ENCODE measurements around the gene DISP2.

Gene DISP2, protein sequence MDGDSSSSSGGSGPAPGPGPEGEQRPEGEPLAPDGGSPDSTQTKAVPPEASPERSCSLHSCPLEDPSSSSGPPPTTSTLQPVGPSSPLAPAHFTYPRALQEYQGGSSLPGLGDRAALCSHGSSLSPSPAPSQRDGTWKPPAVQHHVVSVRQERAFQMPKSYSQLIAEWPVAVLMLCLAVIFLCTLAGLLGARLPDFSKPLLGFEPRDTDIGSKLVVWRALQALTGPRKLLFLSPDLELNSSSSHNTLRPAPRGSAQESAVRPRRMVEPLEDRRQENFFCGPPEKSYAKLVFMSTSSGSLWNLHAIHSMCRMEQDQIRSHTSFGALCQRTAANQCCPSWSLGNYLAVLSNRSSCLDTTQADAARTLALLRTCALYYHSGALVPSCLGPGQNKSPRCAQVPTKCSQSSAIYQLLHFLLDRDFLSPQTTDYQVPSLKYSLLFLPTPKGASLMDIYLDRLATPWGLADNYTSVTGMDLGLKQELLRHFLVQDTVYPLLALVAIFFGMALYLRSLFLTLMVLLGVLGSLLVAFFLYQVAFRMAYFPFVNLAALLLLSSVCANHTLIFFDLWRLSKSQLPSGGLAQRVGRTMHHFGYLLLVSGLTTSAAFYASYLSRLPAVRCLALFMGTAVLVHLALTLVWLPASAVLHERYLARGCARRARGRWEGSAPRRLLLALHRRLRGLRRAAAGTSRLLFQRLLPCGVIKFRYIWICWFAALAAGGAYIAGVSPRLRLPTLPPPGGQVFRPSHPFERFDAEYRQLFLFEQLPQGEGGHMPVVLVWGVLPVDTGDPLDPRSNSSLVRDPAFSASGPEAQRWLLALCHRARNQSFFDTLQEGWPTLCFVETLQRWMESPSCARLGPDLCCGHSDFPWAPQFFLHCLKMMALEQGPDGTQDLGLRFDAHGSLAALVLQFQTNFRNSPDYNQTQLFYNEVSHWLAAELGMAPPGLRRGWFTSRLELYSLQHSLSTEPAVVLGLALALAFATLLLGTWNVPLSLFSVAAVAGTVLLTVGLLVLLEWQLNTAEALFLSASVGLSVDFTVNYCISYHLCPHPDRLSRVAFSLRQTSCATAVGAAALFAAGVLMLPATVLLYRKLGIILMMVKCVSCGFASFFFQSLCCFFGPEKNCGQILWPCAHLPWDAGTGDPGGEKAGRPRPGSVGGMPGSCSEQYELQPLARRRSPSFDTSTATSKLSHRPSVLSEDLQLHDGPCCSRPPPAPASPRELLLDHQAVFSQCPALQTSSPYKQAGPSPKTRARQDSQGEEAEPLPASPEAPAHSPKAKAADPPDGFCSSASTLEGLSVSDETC (N-terminal part only)

DNA sequence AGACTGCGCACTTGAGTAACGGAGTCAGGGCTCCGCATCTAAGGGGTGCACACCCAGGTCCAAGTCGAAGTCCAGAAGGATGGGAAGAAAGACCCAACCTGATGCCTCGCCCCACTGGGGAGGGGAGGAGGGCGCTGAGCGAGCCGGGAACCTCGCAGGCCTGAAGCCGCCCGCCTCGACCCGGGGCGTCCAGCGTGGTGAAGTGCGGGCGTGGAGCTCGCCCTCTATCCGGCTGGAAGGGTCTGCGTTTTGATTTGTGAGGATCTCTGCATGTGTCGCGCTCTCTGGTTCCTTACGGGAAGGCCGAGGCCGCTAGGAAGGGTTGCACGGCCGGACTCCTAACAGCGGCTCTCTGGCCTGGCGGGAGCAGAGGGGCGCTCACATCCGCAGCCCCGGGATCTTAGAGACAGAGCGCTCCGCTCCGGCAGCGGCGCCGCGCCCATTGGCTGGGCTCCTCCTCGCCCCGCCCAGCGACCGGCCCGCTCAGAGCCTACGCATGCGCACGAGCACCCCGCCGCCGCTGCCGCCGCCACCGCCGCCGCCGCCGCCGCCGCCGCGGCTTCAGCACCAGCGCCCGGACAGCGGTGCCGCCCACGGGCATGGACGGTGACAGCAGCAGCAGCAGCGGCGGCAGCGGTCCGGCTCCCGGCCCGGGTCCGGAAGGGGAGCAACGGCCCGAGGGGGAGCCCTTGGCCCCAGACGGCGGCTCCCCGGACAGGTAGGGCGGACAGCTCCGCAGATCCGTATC is at the start of gene DISP2:
TSS of gene DISP2 (plus strand) at position 497 of the 748 bp plus-strand sequence. CDS start at position 600, 103 bp downstream.
- DNase-seq = peak in 54 of 56 donors; percentile 42 to 89 (median 77)

DNA sequence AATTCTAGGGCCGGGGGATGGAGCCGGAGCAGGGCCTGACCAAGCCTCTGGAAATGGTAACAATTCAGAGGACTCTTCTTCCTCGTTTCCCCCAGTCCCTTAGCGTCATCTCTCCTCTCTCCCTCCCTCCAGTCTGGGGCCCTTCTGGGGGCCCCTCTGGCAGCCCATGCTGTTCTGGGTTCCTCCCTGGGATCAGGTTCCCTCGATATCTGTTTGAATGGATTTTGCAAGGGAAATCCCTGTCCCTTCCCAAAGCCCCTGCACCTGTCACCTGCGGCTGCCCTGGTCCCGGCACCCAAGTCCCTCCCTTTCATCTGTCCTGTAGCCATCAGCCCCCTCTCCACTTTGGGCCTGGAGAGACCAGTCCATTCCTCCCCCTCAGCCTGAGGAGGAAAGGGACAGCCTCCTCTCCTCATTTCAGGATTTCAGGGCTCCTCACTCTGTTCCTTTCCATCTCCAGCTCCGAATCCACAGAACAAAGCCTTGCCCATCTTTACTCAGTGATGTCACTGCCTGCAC is 48.6 kb upstream of the DISP2 start:
- DNase-seq = no peak

DNA sequence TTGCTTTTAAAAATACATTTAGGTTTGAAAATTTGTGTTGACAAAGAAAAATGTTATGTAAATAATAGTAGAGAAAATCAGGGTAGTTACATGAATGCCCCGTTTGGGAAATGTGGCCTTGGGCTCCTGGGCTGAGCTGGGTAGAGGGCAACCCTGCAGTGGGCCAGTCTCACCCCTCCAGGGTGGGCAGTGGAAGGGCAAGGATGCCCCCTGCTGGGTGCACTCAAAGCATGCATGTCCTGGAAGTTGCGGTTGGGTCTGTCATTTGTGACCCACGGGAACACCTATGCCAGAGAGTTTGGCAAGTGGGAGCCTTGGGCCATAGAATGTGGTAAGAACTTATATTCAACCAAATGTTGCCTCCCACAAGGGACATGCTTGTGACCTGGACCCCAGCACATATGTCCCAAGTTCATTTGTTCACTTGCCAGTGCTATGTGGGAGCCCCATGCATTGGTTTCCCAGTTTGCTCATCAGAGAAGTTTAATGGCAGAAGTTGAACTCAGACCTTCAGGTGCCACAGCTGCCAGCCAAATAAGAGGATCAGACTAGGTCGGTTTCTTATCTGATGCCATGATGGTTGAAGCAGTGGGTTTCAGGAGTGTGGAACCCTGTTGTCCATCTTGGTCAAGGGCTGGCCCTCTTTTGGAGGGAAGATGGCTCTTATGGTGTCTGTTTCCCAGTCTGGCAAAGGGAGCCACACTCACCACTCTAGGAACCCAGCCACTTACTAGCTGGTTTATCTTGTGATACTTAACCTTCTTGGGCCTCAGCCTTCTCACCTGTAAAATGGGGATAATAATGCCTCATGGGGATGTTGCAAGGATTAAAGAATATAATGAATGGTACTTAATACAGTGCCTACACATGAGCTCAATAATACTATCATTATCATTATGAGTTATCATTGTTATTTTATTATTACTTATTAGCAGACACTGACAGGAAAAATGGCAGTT is 47.7 kb upstream of the DISP2 start:
- DNase-seq = peak in 24 of 56 donors; percentile 6 to 60 (median 32)

DNA sequence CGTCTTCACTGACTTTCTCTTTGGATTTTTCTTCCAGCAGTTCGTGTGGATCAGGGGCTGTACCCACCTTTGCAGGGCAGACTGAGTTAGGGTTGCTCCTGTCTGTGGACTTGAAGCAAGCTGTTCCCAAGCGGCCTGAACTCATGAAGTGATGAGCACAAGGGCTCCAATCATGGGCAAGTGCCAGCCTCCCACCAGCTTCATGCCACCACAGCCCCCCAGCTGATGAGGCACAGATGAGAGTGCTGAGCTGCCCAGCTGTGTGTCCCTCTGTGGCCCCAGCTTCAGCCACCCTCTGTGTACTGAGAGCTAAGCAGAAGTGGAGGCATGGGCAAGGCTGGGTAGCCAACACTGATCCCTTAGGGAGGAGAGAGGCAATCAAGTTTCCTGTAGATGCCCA is 47.0 kb upstream of the DISP2 start:
- DNase-seq = no peak

DNA sequence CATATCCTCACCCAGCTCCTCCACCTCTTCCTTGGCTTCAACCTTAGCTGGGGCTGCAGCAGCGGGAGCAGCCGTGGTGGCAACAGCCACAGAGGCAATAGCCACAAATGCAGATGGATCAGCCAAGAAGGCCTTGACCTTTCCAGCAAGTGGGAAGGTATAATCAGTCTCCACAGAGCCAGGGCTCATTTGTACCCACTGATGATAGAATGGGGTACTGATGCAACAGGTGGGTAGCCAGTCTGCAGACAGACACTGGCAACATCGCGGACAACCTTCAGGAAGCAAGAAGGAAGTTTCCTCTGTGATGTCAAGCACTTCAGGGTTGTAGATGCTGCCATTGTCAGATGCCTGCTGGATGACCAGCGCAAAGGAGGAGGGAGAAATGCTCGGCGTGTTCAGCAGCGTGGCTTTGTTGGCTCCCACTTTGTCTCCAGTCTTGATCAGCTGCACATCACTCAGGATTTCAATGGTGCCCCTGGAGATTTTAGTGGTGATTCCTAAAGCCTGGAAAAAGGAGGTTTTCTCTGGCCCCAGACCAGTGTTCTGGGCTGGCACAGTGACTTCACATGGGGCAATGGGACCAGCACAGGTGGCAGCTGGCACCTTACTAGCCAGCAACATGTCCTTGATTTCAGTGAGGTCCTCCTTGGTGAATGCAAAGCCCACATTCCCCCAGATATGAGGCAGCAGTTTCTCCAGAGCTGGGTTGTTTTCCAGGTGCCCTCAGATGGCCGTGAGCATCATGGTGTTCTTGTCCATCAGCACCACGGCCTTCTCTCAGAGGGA is 45.5 kb upstream of the DISP2 start:
- no peak for DNase-seq

DNA sequence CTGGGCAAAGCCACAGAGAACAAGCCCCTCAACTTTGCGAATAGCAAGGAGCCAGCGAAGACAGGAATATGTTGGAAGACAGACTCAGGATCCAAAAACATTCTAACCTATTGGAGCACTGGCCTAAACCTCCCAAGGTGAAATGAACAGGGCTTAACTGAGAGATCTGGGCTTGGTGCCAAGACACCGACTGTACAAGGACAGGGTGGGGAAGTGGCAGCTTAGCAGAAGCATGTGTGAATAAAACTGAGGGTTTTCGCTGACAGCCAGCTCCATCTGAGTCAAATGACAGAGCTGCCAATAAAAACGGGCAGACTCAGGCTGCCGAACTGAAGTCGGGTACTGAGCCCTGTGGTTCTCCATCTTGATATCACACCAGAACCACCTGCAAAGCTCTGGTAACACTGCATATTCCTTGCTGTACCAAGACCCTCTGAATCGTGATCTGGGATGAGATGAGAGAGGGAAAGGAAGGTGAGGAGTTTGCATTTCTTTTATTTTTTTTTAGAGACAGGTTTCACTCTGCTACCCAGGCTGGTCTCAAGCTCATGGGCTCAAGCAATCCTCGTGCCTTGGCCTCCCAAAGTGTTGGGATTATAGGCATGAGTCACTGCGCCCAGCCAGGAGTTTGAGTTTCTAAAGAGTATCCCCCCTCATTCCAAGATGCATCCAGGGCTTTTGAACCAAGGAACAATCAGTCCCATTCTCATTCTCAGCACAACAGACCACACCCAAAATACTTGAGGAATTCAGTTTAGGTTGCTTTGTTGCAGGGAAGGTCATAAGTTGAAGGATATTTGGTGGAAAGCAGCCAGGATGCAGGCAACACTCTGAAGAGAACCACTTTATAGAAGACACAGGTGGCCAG is 44.3 kb upstream of the DISP2 start:
- peak in 16 of 56 donors; percentile 5 to 56 (median 25) for DNase-seq

DNA sequence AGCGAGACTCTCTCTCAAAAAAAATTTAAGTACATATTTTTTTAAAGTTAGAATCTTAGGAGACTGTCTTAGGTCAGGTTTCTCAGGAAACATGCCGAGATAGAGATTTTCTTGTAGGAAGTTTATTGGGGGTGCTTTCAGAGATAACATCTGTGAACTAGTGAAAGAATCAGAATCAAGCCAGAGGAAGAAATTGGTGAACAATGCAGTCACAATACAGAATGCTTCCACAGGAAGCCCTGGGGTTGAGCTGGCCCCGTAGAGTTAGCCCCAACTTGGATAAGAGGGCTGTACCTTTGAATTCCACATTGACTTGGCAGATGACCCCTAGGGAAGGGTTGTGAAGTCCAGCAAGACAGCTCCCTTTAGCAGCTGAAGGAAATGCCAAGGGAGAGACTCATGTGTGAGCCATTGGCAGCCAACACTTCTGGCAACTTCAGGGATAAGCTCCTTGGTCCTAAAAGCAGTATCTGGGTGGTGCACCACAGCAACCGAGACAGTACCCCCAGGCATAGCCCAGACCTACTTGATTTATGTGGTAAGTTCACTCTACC is 43.2 kb upstream of the DISP2 start:
- no peak for DNase-seq

DNA sequence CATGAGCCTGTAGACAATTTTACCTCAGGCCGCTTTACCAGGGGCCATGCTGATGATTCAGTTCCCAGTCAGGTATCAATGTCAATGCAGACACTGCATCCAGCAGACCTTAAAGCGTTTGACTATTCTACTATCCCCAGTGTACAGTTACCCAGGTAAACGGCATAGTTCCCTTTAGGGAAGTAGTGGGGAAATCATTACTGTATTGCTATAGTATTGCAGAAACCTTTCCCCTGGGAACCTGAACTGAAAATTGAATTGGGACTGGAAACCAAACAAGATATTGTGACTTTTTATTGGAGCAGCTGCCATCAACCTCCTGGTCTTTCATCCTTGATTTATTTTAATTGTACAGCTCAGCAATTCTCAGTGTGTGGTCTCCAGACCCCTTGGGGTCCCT is 41.1 kb upstream of the DISP2 start:
- no peak for DNase-seq

DNA sequence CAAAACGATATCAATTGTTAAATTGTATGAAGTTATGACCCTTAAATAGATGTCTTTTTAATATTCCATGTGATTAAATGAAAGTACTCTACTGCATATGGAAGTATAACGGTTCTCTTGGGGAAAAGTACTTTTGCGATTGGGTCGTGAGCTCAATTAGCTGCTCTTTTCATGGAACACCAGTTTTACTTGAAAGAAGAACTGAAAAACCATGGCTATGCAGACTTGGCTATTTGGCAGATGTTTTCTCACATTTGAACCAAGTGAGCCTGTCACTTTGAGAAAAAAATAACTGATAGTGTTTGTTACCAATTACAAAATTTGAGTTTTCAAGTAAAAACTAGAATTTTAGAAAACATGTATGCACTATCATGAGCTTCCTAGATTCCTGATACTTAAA is 40.4 kb upstream of the DISP2 start:
- DNase-seq = no peak

DNA sequence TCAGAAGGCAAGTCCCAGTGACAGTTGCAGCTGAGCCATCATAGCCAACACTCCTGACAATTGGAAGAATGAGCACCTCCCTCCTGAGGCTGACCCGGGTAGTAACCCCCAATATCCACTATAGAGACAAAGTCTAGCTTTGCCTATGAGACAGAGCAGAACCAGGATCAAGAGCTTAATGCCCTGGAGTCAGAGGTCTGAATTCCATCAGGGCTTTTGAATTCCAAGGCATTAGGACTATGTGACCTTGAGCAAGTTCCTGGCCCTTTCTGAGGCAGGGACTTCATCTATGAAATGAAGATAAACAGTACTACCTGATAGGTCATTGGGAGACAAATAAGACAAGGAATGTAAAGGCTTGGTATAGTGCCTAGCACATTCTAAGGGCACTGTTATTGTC is 37.6 kb upstream of the DISP2 start:
- no peak for DNase-seq

DNA sequence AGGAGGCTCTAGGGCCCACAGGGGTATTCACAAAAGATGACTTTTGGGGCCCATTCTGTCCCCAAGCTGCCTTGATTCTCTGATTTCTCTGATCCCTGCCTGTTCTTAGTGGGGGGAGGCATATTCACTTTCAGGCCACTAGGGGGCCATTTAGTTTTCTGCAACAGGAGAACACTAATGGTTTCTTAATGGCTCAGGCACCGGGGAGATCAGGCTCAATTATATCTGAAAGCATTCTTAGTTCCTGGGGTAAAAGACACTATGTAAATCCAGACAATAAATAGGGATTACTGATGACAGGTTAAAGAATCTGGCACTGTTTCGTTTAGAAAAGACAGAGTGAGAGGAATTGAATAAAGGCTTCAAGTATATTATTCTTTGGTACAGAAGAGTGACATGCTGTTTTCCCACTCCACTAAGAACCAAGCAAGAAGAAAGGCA is 37.1 kb upstream of the DISP2 start:
- peak in 32 of 56 donors; percentile 7 to 78 (median 36) for DNase-seq

DNA sequence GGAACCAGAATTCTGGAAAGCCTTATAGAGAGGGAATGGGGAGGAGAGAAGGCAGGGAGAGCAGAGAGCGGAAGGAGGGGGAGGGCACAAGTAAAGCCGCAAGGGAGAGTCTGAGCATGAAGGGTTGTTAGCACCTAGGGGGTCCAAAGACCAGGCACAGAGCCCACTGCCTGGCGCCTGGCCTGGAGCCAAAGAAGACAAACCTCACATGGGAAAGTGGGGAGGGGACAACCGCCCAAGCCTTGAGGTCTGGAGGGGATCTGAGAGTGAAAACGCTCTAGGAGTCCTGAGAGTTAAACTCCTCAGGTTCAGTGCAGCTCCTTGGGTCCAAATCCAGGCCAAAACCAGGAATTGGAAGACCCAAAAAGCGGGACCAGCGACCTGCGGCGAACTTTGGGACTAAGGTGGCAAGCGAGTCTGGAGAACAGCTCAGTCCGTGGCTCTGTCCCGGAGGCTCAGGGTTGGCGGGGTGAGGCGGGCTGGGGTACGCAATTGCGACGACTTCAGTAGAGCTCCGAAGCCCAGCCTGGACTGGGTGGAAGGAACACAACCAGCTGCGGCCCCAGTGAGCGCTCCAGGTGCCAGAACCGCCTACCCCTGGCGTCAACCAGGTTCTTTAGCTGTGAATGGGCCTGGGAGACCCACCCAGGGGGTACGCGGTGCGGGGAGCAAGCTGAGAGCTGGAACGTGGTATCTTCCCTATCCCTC is 35.3 kb upstream of the DISP2 start:
- peak in 2 of 56 donors; percentile 44 to 56 for DNase-seq

DNA sequence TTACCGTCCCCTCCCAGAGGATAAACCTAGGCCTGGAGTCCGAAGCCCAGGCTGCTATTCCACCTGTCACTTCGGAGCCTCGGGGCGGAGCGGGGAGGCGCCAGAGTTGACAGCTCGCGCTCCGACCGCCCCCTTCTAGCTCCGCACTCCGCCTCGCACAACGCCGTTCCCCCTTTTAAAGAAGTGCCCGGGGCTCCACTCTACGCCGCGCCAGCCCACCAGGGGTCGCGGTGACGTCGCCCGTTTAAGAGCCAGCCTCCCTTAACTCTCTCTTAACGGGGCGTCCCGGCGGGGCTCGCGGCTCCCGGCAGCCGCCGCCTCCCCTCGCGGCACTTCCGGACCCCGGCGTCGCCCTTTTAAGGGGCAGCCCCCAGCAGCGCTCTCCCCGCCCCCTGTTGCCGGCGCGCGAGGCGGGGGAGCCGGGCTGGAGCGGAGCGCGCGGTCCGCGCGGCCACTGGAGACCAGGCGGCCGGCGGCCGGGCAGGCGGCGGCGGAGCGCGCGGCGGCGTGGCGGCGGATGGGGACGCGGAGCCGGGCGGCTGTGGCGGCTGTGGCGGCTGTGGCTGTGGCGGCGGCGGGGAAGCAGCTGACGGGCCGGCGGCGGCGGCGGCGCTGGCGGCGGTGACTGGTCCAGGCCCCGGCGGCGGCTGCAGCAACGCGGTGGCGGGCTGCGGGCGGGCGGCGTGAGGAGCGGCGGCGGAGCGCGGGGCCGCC is 34.6 kb upstream of the DISP2 start, which contains the start of gene INAFM2:
TSS of gene INAFM2 (plus strand) at position 454 of the 714 bp plus-strand sequence. CDS start 364 bp downstream, outside the sequence.
- DNase-seq = peak in 54 of 56 donors; percentile 43 to 93 (median 78)

DNA sequence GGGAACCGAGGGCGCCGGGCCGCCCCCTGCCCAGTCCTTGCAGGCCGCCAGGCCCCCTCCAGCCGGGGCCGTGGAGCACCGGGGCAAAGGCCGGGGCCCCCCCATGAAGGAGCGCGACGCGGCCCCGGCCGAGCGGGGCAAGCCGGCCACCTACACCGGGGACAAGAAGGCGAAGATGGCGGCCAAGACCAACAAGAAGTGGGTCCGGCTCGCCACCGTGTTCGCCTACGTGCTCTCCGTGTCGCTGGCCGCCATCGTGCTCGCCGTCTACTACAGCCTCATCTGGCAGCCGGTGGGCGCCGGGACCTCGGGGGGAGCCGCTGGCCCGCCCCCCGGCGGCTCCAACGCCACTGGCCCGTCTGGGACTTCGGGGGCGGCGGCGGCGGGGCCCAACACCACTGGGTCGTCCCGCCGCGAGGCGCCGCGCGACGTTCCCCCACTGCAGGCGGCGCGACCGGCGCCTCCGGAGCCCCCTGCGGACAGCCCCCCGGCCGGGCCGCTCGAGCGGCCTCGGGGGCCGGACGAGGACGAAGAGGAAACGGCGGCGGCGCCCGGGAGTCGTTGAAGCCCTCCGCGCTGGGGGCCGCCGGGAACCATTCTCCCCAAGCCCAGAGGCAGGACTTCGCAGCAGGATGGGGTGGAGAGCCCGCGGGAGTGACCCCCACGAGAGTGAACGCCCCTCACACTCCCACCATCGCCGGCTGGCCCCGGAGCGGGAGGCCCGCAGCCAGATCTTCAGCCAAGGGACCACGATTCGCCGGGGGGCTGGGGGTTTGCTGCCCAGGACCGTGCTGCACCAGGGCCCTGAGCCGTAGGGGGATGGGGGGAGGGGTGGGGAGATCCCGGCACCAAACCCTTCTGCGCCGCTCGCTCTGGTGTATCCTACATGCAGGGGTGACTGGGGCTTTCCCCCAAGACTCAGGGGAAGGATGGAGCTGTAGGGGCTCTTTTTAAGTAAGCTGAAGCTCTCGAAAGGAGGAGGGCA is 33.8 kb upstream of the DISP2 start:
- peak in 4 of 56 donors; percentile 11 to 32 (median 24) for DNase-seq
